SU-DHL-6 (cell line): ENCODE data around the gene FRMD3.

ENCODE experiments used
- H2AFZ ChIP-seq: fragments of 200-600 bp; sonication (generic); 2 replicates; pipeline ENCODE4 v1.6.1; 2014; ENCODE audit warnings: low read depth, mild to moderate bottlenecking, moderate library complexity, mixed read lengths, antibody characterized with exemption, low read length; ENCODE audit not compliant: severe bottlenecking
- H3F3A ChIP-seq: fragments of 200-600 bp; shearing (Covaris generic); 2 replicates; pipeline ENCODE4 v1.6.0; 2016; ENCODE audit warnings: antibody characterized with exemption, mild to moderate bottlenecking; ENCODE audit not compliant: insufficient read depth
- H3K27ac ChIP-seq: fragments of 200-600 bp; sonication (generic); 2 replicates; pipeline ENCODE4 v1.5.1; 2016; ENCODE audit warnings: low read depth, mild to moderate bottlenecking, low read length, moderate library complexity, mixed read lengths
- H3K27me3 ChIP-seq: fragments of 200-600 bp; sonication (generic), shearing (Covaris generic); 2 replicates; pipeline ENCODE4 v1.6.0; 2014; ENCODE audit warnings: mild to moderate bottlenecking, low read length
- H3K36me3 ChIP-seq: fragments of 200-600 bp; sonication (generic); 2 replicates; pipeline ENCODE4 v1.6.1; 2014; ENCODE audit warnings: mild to moderate bottlenecking, low read length, mixed read lengths
- H3K4me2 ChIP-seq: fragments of 300-600, 200-600 bp; shearing (Covaris generic), sonication (generic); 2 replicates; pipeline ENCODE4 v1.6.0; 2014; ENCODE audit warnings: low read length, low read depth, mild to moderate bottlenecking; ENCODE audit not compliant: poor library complexity, severe bottlenecking
- H3K4me3 ChIP-seq: fragments of 200-600 bp; sonication (generic); 2 replicates; pipeline ENCODE4 v1.5.1; 2014; ENCODE audit warnings: antibody characterized with exemption, low read length, mild to moderate bottlenecking, mixed read lengths; ENCODE audit not compliant: insufficient read depth, poor library complexity, severe bottlenecking
- H3K79me2 ChIP-seq: fragments of 200-600 bp; sonication (generic); 2 replicates; pipeline ENCODE4 v1.6.1; 2014; ENCODE audit warnings: mild to moderate bottlenecking, low read length, moderate library complexity; ENCODE audit not compliant: insufficient read depth
- H3K9ac ChIP-seq: fragments of 200-600 bp; sonication (generic); 2 replicates; pipeline ENCODE4 v1.7.0; 2014; ENCODE audit warnings: mild to moderate bottlenecking, low read length
- H3K9me2 ChIP-seq: fragments of 200-600 bp; sonication (generic); replicated peaks from 2 replicates; pipeline ENCODE4 v1.6.1; 2014; ENCODE audit warnings: low read length; ENCODE audit not compliant: insufficient read depth
- H3K9me3 ChIP-seq: fragments of 200-600 bp; sonication (generic); 2 replicates; pipeline ENCODE4 v1.6.1; 2014; ENCODE audit warnings: low read length, mixed read lengths; ENCODE audit not compliant: insufficient read depth
- H4K20me1 ChIP-seq: fragments of 200-600 bp; sonication (generic); 2 replicates; pipeline ENCODE4 v1.6.1; 2014; ENCODE audit warnings: low read depth, mild to moderate bottlenecking, antibody characterized with exemption, low read length, moderate library complexity, mixed read lengths
- CTCF ChIP-seq: fragments of 200-600 bp; sonication (generic); IDR thresholded peaks from one replicate; pipeline ENCODE4 v1.5.1; 2017; ENCODE audit warnings: antibody characterized with exemption, mild to moderate bottlenecking, low read length, moderate library complexity; ENCODE audit not compliant: insufficient read depth, poor library complexity, severe bottlenecking
- EZH2phosphoT487 ChIP-seq: fragments of 200-600 bp; sonication (generic), shearing (Covaris generic); conservative IDR thresholded peaks from 2 replicates; pipeline ENCODE4 v1.6.1; 2018; ENCODE audit warnings: mild to moderate bottlenecking, antibody characterized with exemption, low read length, moderate library complexity, mixed read lengths

The FRMD3 gene

GRCh38 chr9:83406921-83407320 is 131.3 kb downstream of the FRMD3 start:
- Histone ChIP-seq H4K20me1 (no peaks in the 10 kb centered on the region), H3K27ac (no peak overlapping the region), H3K9me3 (no peaks in the 10 kb centered on the region), H3K9ac (no peak overlapping the region), H3K27me3 (no peaks in the 10 kb centered on the region), H3K4me3 (no peak overlapping the region), H3K9me2 (no peaks in the 10 kb centered on the region), H3F3A (no peaks in the 10 kb centered on the region), H3K36me3 (no peaks in the 10 kb centered on the region), H2AFZ (no peak overlapping the region), H3K79me2 (no peaks in the 10 kb centered on the region), H3K4me2 (no peak overlapping the region)
- no peak for TF ChIP-seq EZH2phosphoT487
- TF ChIP-seq CTCF: no peak

GRCh38 chr9:83405759-83406158 is 132.4 kb downstream of the FRMD3 start:
- no peak overlapping the region for H3K27ac ChIP-seq
- no peak for TF ChIP-seq CTCF
- TF ChIP-seq EZH2phosphoT487: no peak
- H3K9ac ChIP-seq: no peak overlapping the region
- H3K27me3 ChIP-seq: no peaks in the 10 kb centered on the region
- H3K4me3 ChIP-seq: no peak overlapping the region
- H3K79me2 ChIP-seq: no peaks in the 10 kb centered on the region
- no peaks in the 10 kb centered on the region for H3F3A ChIP-seq
- no peaks in the 10 kb centered on the region for H4K20me1 ChIP-seq
- no peaks in the 10 kb centered on the region for H3K36me3 ChIP-seq
- no peak overlapping the region for H2AFZ ChIP-seq
- H3K9me3 ChIP-seq: no peaks in the 10 kb centered on the region
- no peaks in the 10 kb centered on the region for H3K9me2 ChIP-seq
- no peak overlapping the region for H3K4me2 ChIP-seq

- H3K4me2 ChIP-seq: no peak overlapping the region
- H4K20me1 ChIP-seq: no peaks in the 10 kb centered on the region
- H3K9me2 ChIP-seq: no peaks in the 10 kb centered on the region
- H3F3A ChIP-seq: no peaks in the 10 kb centered on the region
- H3K4me3 ChIP-seq: no peak overlapping the region
- H3K9ac ChIP-seq: no peak overlapping the region
- no peak overlapping the region for H2AFZ ChIP-seq
- H3K36me3 ChIP-seq: no peaks in the 10 kb centered on the region
- no peak for TF ChIP-seq EZH2phosphoT487
- TF ChIP-seq CTCF: no peak
- H3K27me3 ChIP-seq: no peaks in the 10 kb centered on the region
- no peak overlapping the region for H3K27ac ChIP-seq
- no peaks in the 10 kb centered on the region for H3K9me3 ChIP-seq
- no peaks in the 10 kb centered on the region for H3K79me2 ChIP-seq
Observed at GRCh38 chr9:83403527-83404238, 134.5 kb downstream of the FRMD3 start.
